Myocyte (in vitro differentiated cells): ENCODE results near the gene GNA12. TPM values are rescaled to one million over a fixed set of nuclear protein-coding genes. Genes with fewer than 3 reads are reported as not detected.

Source experiments
- DNase-seq: peaks from one replicate; pipeline ENCODE4 v3.0.0-alpha.2; 2012; ENCODE audit warnings: low read depth
- total RNA-seq: library from RNA; depleted of rRNA; stranded (reverse); fragments of >200 nt; gene quantifications from 2 replicates; pipeline ENCODE4 v1.2.3, GENCODE V29; 2014

Gene GNA12
- total RNA-seq, 1 donor from 2014 or later = 10.2 TPM

- DNase-seq = no peak
These were observed 126.5 kb downstream of the GNA12 start for GRCh38 chr7:2717293-2718261.

GRCh38 chr7:2716906-2717292, 127.2 kb downstream of the GNA12 start:
- no peak for DNase-seq

- DNase-seq = no peak
These were observed 127.6 kb downstream of the GNA12 start for GRCh38 chr7:2716488-2716887.

GRCh38 chr7:2715341-2716231, 128.5 kb downstream of the GNA12 start:
- DNase-seq = no peak

GRCh38 chr7:2714636-2715035, 129.5 kb downstream of the GNA12 start:
- DNase-seq = no peak

- DNase-seq = no peak
These were observed 130.1 kb downstream of the GNA12 start for GRCh38 chr7:2713978-2714377.

GRCh38 chr7:2713370-2713769, 130.7 kb downstream of the GNA12 start:
- DNase-seq = peak; percentile 43

GRCh38 chr7:2711895-2712675, 132.0 kb downstream of the GNA12 start:
- no peak for DNase-seq

GRCh38 chr7:2710901-2711551, 133.1 kb downstream of the GNA12 start:
- peak; percentile 20 for DNase-seq

GRCh38 chr7:2710286-2710655, 133.8 kb downstream of the GNA12 start:
- no peak for DNase-seq

GRCh38 chr7:2709553-2710285, 134.4 kb downstream of the GNA12 start:
- peak; percentile 61 for DNase-seq

GRCh38 chr7:2708547-2709310, 135.4 kb downstream of the GNA12 start:
- DNase-seq = no peak

GRCh38 chr7:2708041-2708440, 136.1 kb downstream of the GNA12 start:
- no peak for DNase-seq

- no peak for DNase-seq
These were observed 136.6 kb downstream of the GNA12 start for GRCh38 chr7:2707481-2707880.

GRCh38 chr7:2706685-2707126, 137.4 kb downstream of the GNA12 start:
- no peak for DNase-seq

GRCh38 chr7:2705371-2706096, 138.6 kb downstream of the GNA12 start:
- peak; percentile 22 for DNase-seq

- DNase-seq = no peak
These were observed 141.5 kb downstream of the GNA12 start for GRCh38 chr7:2702594-2702957.

- peak; percentile 43 for DNase-seq
These were observed 142.1 kb downstream of the GNA12 start for GRCh38 chr7:2701832-2702593.
